ENCODE data around the gene SMG7.

GRCh38 chr1:183569141-183569540 is 96.8 kb downstream of the SMG7 start:
- TF ChIP-seq CTCF (conservative IDR thresholded peaks at IDR 0.05; ENCODE audit: low read length) = no peak
- no peak for TF ChIP-seq EZH2phosphoT487 (IDR thresholded peaks at IDR 0.05; ENCODE audit: borderline replicate concordance, low read depth, low read length)
